ENCODE results near the gene NEIL3. TPM values are rescaled to one million over a fixed set of nuclear protein-coding genes. Genes with fewer than 3 reads are reported as not detected.

Gene NEIL3
- total and polyA plus RNA-seq, 7 donors, result 0.01 to 0.17 (median 0.14) TPM; not detected in 3

DNA sequence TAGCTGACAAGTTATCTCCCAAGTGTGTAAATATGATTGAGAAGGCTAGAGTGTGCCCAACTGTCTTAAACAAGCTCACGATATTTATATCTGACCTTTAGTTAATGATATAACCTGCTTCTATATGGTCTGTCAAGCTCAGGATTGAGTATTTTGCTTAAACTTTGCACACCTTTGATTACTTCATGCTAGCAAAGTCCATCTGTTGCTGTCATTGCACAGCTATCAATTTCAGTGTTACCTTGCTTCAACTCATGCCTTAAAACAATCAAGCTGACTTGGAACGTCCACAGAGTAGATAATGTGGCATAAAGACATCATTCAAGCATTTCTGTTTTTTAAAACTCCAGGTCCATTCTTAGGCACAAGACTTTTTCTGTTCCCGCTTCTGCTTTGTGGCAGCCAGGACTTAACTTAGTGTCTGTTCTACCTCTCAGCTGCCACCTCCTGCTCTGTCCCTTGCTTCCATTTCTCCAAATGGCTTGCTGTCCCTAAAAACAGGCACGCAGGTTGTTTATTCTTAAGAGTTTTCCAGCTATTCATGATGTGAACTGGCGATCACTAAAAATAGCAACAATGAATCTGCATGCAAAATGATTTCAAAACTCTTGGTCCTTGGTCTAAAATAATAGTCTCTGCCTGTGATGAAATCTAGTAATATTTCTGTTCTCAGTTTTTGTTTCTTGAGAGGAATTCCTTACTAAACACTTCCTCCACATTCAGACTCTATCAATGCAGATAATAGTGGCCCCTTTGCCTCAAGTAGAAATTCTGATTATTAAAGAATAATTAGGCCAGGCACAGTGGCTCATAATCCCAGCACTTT, 16.3 kb upstream of the NEIL3 start:
- Histone ChIP-seq H3K4me3 (no peak overlapping the region), H3K9me3 (peaks cover 10% of the 10 kb centered on the region), H3K27ac (no peak overlapping the region), H3K27me3 (ENCODE audit: insufficient read depth in 3 of 3, low read length in 2 of 3) (peaks cover 0 to 2% (median 0%) of the 10 kb centered on the region in 3 donors), H3K4me1 (no peaks in the 10 kb centered on the region), H3K36me3 (ENCODE audit: insufficient read depth in 1 of 2, low read depth in 1 of 2) (no peaks in the 10 kb centered on the region)
- intact Hi-C loops (cut with DNase I), result no loop called here
- DNase-seq, result no peak
- ATAC-seq, result no peak
- WGBS, 3 donors, result 62 to 70% (median 63%) methylated on average over 5 of the region's 5 CpGs
- no peak for TF ChIP-seq CTCF (IDR thresholded peaks at IDR 0.05)

DNA sequence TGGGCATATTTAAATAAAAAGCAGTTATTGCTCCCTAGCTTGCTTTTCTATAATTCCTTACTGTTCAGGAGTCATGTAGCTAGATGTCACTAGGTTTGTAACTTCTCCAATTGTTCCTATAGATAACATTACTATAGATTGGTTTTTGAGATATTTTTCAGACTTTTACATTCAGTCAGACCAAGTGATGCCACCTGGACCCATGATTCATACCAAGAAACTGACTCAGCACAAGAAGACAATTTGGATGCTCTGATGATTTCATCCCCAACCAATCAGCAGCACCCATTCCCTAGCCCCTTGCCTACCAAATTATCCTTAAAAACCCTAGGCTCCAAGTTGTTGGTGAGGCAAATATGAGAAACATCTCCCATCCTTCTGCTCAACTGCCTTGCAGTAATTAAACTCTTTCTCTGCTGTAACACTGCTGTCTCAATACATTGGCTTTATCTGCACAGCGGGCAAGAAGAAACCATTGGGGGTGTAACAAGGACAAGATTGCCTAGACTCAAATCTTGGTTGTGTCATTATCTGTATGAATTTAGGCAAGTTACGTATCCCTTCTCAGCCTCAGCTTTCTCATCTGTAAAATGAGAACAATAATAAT, 11.8 kb upstream of the NEIL3 start:
- no peak for DNase-seq
- no peak for TF ChIP-seq CTCF (IDR thresholded peaks at IDR 0.05)
- Histone ChIP-seq H3K4me1 (no peaks in the 10 kb centered on the region), H3K4me3 (no peak overlapping the region), H3K9me3 (peaks cover 10% of the 10 kb centered on the region), H3K36me3 (ENCODE audit: insufficient read depth in 1 of 2, low read depth in 1 of 2) (no peaks in the 10 kb centered on the region), H3K27ac (no peak overlapping the region), H3K27me3 (ENCODE audit: insufficient read depth in 3 of 3, low read length in 2 of 3) (no peaks in the 10 kb centered on the region)
- 94 to 96% (median 96%) methylated on average over 2 of the region's 2 CpGs for WGBS, 3 donors
- ATAC-seq, result no peak
- intact Hi-C loops (cut with DNase I), result no loop called here

- no peak for DNase-seq
- Histone ChIP-seq H3K36me3 (ENCODE audit: insufficient read depth in 1 of 2, low read depth in 1 of 2) (no peaks in the 10 kb centered on the region), H3K4me1 (no peaks in the 10 kb centered on the region), H3K4me3 (no peak overlapping the region), H3K27ac (no peak overlapping the region), H3K9me3 (peaks cover 10% of the 10 kb centered on the region), H3K27me3 (ENCODE audit: insufficient read depth in 3 of 3, low read length in 2 of 3) (no peaks in the 10 kb centered on the region)
- no peak for ATAC-seq
- 59 to 64% (median 60%) methylated on average over 4 of the region's 4 CpGs for WGBS, 3 donors
- no peak for TF ChIP-seq CTCF (IDR thresholded peaks at IDR 0.05)
- intact Hi-C loops (cut with DNase I), result no loop called here
Observed at GRCh38 chr4:177301126-177301639, 8.5 kb upstream of the NEIL3 start.

GRCh38 chr4:177302371-177303100, 7.1 kb upstream of the NEIL3 start:
- no peak for TF ChIP-seq CTCF (IDR thresholded peaks at IDR 0.05)
- DNase-seq (no peak), ATAC-seq (no peak)
- Histone ChIP-seq H3K4me3 (no peak overlapping the region), H3K36me3 (ENCODE audit: insufficient read depth in 1 of 2, low read depth in 1 of 2) (no peaks in the 10 kb centered on the region), H3K27me3 (ENCODE audit: insufficient read depth in 3 of 3, low read length in 2 of 3) (no peaks in the 10 kb centered on the region), H3K9me3 (peaks cover 7% of the 10 kb centered on the region), H3K27ac (no peak overlapping the region), H3K4me1 (no peaks in the 10 kb centered on the region)
- WGBS, 3 donors, result 90 to 91% (median 90%) methylated on average over 4 of the region's 4 CpGs
- intact Hi-C loops (cut with DNase I), result no loop called here
